ENCODE measurements around the gene ECT2.

DNA sequence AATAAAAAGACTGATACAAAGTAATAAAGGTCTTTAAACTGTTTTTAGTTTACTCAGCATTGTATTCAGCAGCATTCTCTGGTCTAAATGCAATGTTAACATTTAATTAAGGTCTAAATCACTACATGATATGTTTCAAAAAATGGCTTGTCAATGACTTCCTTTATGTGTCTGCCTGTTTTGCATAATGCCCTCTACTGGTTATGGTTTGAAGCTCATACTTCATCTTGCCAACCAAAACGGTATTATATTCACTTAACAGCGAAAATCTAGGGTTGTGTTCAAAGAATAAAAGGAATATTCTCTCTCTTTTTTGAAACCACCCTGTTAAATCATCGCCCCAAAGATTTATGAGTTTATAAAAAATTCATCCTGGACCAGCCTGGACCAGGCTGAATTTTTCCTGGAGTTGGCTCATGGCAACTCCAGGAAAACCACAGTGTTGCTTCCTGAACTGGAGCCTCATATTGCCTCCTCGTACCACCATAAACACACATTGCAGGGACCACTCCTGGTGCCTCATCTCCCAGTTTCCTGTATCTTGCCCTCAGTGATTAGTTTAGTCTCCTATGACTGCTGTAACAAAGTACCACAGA lies 32.9 kb upstream of the ECT2 start:
- TF ChIP-seq, protein P1, sequence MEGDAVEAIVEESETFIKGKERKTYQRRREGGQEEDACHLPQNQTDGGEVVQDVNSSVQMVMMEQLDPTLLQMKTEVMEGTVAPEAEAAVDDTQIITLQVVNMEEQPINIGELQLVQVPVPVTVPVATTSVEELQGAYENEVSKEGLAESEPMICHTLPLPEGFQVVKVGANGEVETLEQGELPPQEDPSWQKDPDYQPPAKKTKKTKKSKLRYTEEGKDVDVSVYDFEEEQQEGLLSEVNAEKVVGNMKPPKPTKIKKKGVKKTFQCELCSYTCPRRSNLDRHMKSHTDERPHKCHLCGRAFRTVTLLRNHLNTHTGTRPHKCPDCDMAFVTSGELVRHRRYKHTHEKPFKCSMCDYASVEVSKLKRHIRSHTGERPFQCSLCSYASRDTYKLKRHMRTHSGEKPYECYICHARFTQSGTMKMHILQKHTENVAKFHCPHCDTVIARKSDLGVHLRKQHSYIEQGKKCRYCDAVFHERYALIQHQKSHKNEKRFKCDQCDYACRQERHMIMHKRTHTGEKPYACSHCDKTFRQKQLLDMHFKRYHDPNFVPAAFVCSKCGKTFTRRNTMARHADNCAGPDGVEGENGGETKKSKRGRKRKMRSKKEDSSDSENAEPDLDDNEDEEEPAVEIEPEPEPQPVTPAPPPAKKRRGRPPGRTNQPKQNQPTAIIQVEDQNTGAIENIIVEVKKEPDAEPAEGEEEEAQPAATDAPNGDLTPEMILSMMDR (IDR thresholded peaks at IDR 0.05), result no peak
- TF ChIP-seq POLR2A (IDR thresholded peaks at IDR 0.05) (no peak), EP300 (IDR thresholded peaks at IDR 0.05) (no peak)

Measured in ovary (tissue), 3 donors.